BE2C (cell line): ENCODE results near the gene FAM229B.
"Not testable (repeated sequence)": the region's sequence is repeated elsewhere in the genome, so short reads cannot be mapped to it uniquely, and the experiment has no call there.

Experiments
- DNase-seq: peaks from one replicate; pipeline ENCODE4 v3.0.0-alpha.2; 2020
- H3K27me3 ChIP-seq: fragments of 250-450 bp; sonication (Bioruptor Pico); 2 replicates; pipeline ENCODE4 v1.5.1; 2020; ENCODE audit warnings: mild to moderate bottlenecking
- H3K36me3 ChIP-seq: fragments of 250-450 bp; sonication (Bioruptor Pico); 2 replicates; pipeline ENCODE4 v1.5.1; 2020; ENCODE audit warnings: mild to moderate bottlenecking
- H3K4me1 ChIP-seq: fragments of 250-450 bp; sonication (Bioruptor Pico); 2 replicates; pipeline ENCODE4 v1.5.1; 2020
- H3K4me3 ChIP-seq: 2 replicates; pipeline ENCODE4 v1.5.1; 2011; ENCODE audit warnings: low read depth, low read length
- H3K9me3 ChIP-seq: fragments of 250-450 bp; sonication (Bioruptor Pico); 2 replicates; pipeline ENCODE4 v1.5.1; 2020
- CTCF ChIP-seq: IDR thresholded peaks from 2 replicates; pipeline ENCODE4 v1.5.1; 2012; ENCODE audit warnings: mild to moderate bottlenecking, low read depth, low read length

Gene FAM229B

DNA sequence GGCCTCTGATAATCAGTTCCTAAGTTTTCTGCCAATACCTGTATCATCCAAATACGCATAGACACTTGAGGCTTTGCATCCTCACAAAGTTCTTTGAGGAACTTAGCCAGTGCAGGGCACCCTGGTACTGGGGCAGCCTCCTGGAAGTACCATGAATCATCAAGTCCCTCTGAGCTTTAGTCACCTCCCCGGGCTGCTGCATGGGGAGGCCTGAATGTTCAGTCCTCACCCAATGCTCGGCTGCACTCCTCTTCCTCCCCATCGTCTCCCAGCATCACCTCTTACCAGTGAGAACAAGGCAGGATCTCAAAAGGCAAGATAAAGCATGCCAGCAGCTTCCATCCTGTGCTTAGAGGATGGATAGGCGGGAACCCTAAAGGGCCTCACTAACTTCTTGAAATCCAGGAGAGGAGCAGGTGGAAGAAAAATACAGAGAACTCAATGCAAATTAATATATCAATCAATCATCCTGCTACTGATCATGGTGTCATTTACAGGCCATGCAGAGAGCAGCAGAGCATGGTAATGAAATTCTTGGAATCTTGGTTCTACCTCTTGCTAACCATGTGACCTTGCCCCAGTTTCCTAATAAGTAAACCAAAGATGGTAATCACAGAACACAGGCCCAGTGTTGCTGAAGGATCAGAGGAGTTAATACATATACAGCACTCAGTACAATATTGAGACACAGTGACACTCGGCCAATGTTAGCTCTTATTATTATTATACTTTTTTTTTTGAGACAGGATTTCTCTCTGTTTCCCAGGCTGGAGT lies 38.2 kb upstream of the FAM229B start:
- DNase-seq = no peak
- no peaks in the 10 kb centered on the region for H3K36me3 ChIP-seq
- TF ChIP-seq CTCF = no peak

DNA sequence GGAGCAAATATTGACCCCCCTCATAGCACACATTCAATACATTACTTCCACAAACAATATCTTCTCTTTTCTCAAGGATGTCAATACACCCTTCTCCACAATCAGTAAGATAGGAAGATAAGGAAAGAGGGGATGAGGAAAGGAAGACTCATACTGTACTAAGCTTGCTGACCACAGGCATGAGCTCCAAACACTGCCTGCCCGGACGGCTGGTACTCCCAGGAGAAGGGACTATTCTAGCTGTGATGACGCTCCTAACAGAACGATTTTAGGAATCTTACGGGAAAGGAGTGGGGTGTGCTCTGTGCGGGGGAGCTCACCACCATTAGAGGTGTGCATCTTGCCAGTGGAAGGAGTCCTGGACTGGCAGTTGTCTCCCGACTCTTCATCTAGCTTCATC lies 37.4 kb upstream of the FAM229B start:
- Histone ChIP-seq H3K36me3 (no peaks in the 10 kb centered on the region), H3K9me3 (no peaks in the 10 kb centered on the region), H3K4me1 (no peaks in the 10 kb centered on the region), H3K4me3 (no peak overlapping the region), H3K27me3 (no peaks in the 10 kb centered on the region)
- TF ChIP-seq CTCF = no peak
- no peak for DNase-seq

More for the DNA sequence above, 38.2 kb upstream of the FAM229B start:
- Histone ChIP-seq H3K4me1 (no peaks in the 10 kb centered on the region), H3K9me3 (no peaks in the 10 kb centered on the region), H3K27me3 (no peaks in the 10 kb centered on the region), H3K4me3 (no peak overlapping the region)

- DNase-seq = no peak
- Histone ChIP-seq H3K9me3 (no peaks in the 10 kb centered on the region), H3K4me3 (no peak overlapping the region), H3K36me3 (no peaks in the 10 kb centered on the region), H3K4me1 (no peaks in the 10 kb centered on the region), H3K27me3 (no peaks in the 10 kb centered on the region)
- no peak for TF ChIP-seq CTCF
These were observed 37.0 kb upstream of the FAM229B start for GRCh38 chr6:112050429-112050828.

GRCh38 chr6:112051251-112051740 lies 36.1 kb upstream of the FAM229B start:
- not testable (repeated sequence) for H3K4me3 ChIP-seq, H3K36me3 ChIP-seq, DNase-seq, H3K9me3 ChIP-seq, H3K27me3 ChIP-seq, H3K4me1 ChIP-seq

- H3K4me3 ChIP-seq = no peak within 1 kb of the TSS
- no peaks in the 10 kb centered on the region for H3K4me1 ChIP-seq
- TF ChIP-seq CTCF = no peak
- no peak for DNase-seq
- H3K27me3 ChIP-seq = no peaks in the 10 kb centered on the region
- no peaks in the 10 kb centered on the region for H3K9me3 ChIP-seq
- H3K36me3 ChIP-seq = no peaks in the 10 kb centered on the region
These were observed 33.4 kb upstream of the FAM229B start, which contains the start of gene CCN6 for GRCh38 chr6:112054001-112054400. CCN6 (plus strand) TSS chr6:112054104; CDS start chr6:112054358, 254 bp downstream.

GRCh38 chr6:112054555-112055190 lies 32.7 kb upstream of the FAM229B start:
- Histone ChIP-seq H3K4me1 (no peaks in the 10 kb centered on the region), H3K4me3 (no peak overlapping the region), H3K9me3 (no peaks in the 10 kb centered on the region), H3K36me3 (no peaks in the 10 kb centered on the region), H3K27me3 (no peaks in the 10 kb centered on the region)
- TF ChIP-seq CTCF = no peak
- DNase-seq = no peak
